Liver (tissue), 9 donors: Measurements from ENCODE around the gene ANOS1. TPM values are rescaled to one million over a fixed set of nuclear protein-coding genes. Genes with fewer than 3 reads are reported as not detected.

Experiments
- DNase-seq: peaks from one replicate; pipeline ENCODE4 v3.0.0-alpha.2; 2017; ENCODE audit warnings: low spot score
- H3K27ac ChIP-seq, 2 donors: one replicate each; pipeline ENCODE4 v1.7.0; 2013; ENCODE audit warnings: inconsistent platforms in 2 of 2, low read length in 2 of 2, control low read depth in 1 of 2, low read depth in 1 of 2, mild to moderate bottlenecking in 1 of 2
- H3K27me3 ChIP-seq, 4 donors: one replicate each; pipeline versions ENCODE4 v1.6.1 to v1.7.0; 2013; ENCODE audit warnings: low read length in 3 of 4, inconsistent platforms in 1 of 4, mild to moderate bottlenecking in 1 of 4, moderate library complexity in 1 of 4; ENCODE audit not compliant: control insufficient read depth in 4 of 4, insufficient read depth in 4 of 4
- H3K36me3 ChIP-seq, 4 donors: one replicate each; pipeline versions ENCODE4 v1.6.1 to v1.7.0; 2013; ENCODE audit warnings: low read length in 3 of 4, mild to moderate bottlenecking in 3 of 4, low read depth in 1 of 4, moderate library complexity in 1 of 4; ENCODE audit not compliant: control insufficient read depth in 4 of 4, insufficient read depth in 3 of 4
- H3K4me1 ChIP-seq, 4 donors: one replicate each; pipeline versions ENCODE4 v1.6.1 to v1.7.0; 2013; ENCODE audit warnings: low read length in 3 of 4, mild to moderate bottlenecking in 3 of 4, moderate library complexity in 1 of 4; ENCODE audit not compliant: control insufficient read depth in 4 of 4, insufficient read depth in 4 of 4
- H3K4me3 ChIP-seq, 3 donors: one replicate each; pipeline versions ENCODE4 v1.6.1 to v1.7.0; 2013; ENCODE audit warnings: low read length in 3 of 3, control low read depth in 1 of 3, low read depth in 1 of 3, mild to moderate bottlenecking in 1 of 3
- H3K9ac ChIP-seq, 2 donors: one replicate each; pipeline ENCODE4 v1.7.0; 2013; ENCODE audit warnings: low read length in 2 of 2, mild to moderate bottlenecking in 2 of 2, moderate library complexity in 2 of 2, control low read depth in 1 of 2, low read depth in 1 of 2
- H3K9me3 ChIP-seq, 4 donors: one replicate each; pipeline versions ENCODE4 v1.6.1 to v1.7.0; 2013; ENCODE audit warnings: low read length in 3 of 4; ENCODE audit not compliant: control insufficient read depth in 4 of 4
- ATF3 ChIP-seq: IDR thresholded peaks from 2 replicates; pipeline ENCODE4 v1.6.1; 2016; ENCODE audit warnings: antibody characterized with exemption
- CTCF ChIP-seq: fragments of 150-350 bp; IDR thresholded peaks from 2 replicates; pipeline ENCODE4 v1.5.1; 2017; ENCODE audit warnings: improper control_type of control experiment, low read depth, low read length; ENCODE audit not compliant: missing input control
- EGR1 ChIP-seq, 2 donors: IDR thresholded peaks; 2 replicates each; pipeline ENCODE4 v1.6.1; 2016 to 2018; ENCODE audit warnings: antibody characterized with exemption in 2 of 2, low read depth in 2 of 2
- FOXA1 ChIP-seq: IDR thresholded peaks from 2 replicates; pipeline ENCODE4 v1.6.1; 2016; ENCODE audit warnings: antibody characterized with exemption
- FOXA2 ChIP-seq: IDR thresholded peaks from 2 replicates; pipeline ENCODE4 v1.6.1; 2016; ENCODE audit warnings: antibody characterized with exemption
- GABPA ChIP-seq, 2 donors: IDR thresholded peaks in 1 of 2; conservative IDR thresholded peaks in 1 of 2; 2 replicates each; pipeline ENCODE4 v1.6.1; 2016; ENCODE audit warnings: antibody characterized with exemption in 2 of 2, mild to moderate bottlenecking in 1 of 2, moderate library complexity in 1 of 2
- HNF4A ChIP-seq, 2 donors: conservative IDR thresholded peaks; 2 replicates each; pipeline ENCODE4 v1.6.1; 2016; ENCODE audit warnings: antibody characterized with exemption in 2 of 2, mild to moderate bottlenecking in 2 of 2
- HNF4G ChIP-seq: IDR thresholded peaks from 2 replicates; pipeline ENCODE4 v1.6.1; 2016; ENCODE audit warnings: antibody characterized with exemption
- JUND ChIP-seq, 2 donors: IDR thresholded peaks; 2 replicates each; pipeline ENCODE4 v1.6.1; 2016; ENCODE audit warnings: antibody characterized with exemption in 2 of 2
- MAX ChIP-seq: IDR thresholded peaks from 2 replicates; pipeline ENCODE4 v1.6.1; 2016; ENCODE audit warnings: antibody characterized with exemption
- NR2F2 ChIP-seq: IDR thresholded peaks from 2 replicates; pipeline ENCODE4 v1.6.1; 2016; ENCODE audit warnings: antibody characterized with exemption
- RAD21 ChIP-seq, 2 donors: IDR thresholded peaks; 2 replicates each; pipeline ENCODE4 v1.6.1; 2016; ENCODE audit warnings: antibody characterized with exemption in 2 of 2, mild to moderate bottlenecking in 2 of 2
- REST ChIP-seq: IDR thresholded peaks from 2 replicates; pipeline ENCODE4 v1.6.1; 2016; ENCODE audit warnings: antibody characterized with exemption, mild to moderate bottlenecking
- RXRA ChIP-seq, 2 donors: IDR thresholded peaks; 2 replicates each; pipeline ENCODE4 v1.6.1; 2017 to 2018; ENCODE audit warnings: antibody characterized with exemption in 2 of 2, mild to moderate bottlenecking in 1 of 2
- SP1 ChIP-seq: IDR thresholded peaks from 2 replicates; pipeline ENCODE4 v1.6.1; 2018; ENCODE audit warnings: antibody characterized with exemption, mild to moderate bottlenecking
- YY1 ChIP-seq: IDR thresholded peaks from 2 replicates; pipeline ENCODE4 v1.6.1; 2016; ENCODE audit warnings: antibody characterized with exemption, mild to moderate bottlenecking
- ZBTB33 ChIP-seq: IDR thresholded peaks from 2 replicates; pipeline ENCODE4 v1.6.1; 2016; ENCODE audit warnings: antibody characterized with exemption
- WGBS: extraction: QIAGEN DNeasy Blood & Tissue Kit; methylation state at CpG from one replicate; pipeline ENCODE4 v1.1.7; 2013; 5-methylcytosine and 5-hydroxymethylcytosine counted together
- polyA plus RNA-seq, 2 donors: library from polyadenylated mRNA; stranded (reverse) in 1 of 2; unstranded in 1 of 2; fragments of 200-250 nt in 1 of 2; fragments of >200 nt in 1 of 2; fragmentation: Nextera tagmentation in 1 of 2; extraction: Ambion mirVana in 1 of 2; gene quantifications; one replicate each; pipeline versions ENCODE4 v1.2.1 to v1.2.3, GENCODE V29; 2013 to 2015
- total RNA-seq, 2 donors: library from RNA; depleted of rRNA; stranded (reverse); fragments of >200 nt; gene quantifications; one replicate each; pipeline ENCODE4 v1.2.3, GENCODE V29; 2014
- donor health status: healthy.
- donor health status: healthy.
- donor health status: healthy.
- donor health status: healthy.
- donor health status: healthy.

Gene ANOS1
- total and polyA plus RNA-seq, 4 donors: 0.08 to 1.6 (median 0.27) TPM

GRCh38 chrX:8668813-8669212 lies 63.1 kb downstream of the ANOS1 start:
- H3K4me3 ChIP-seq: no peak overlapping the region
- no peaks in the 10 kb centered on the region for H3K36me3 ChIP-seq
- DNase-seq: no peak
- TF ChIP-seq HNF4A (conservative IDR thresholded peaks at IDR 0.05) (no peak), FOXA2 (no peak), HNF4G (no peak), RAD21 (IDR thresholded peaks at IDR 0.05) (no peak)
- no peaks in the 10 kb centered on the region for H3K4me1 ChIP-seq
- H3K27me3 ChIP-seq: peaks cover 0 to 2% (median 0%) of the 10 kb centered on the region in 4 donors
- H3K27ac ChIP-seq: no peak overlapping the region
- 32% methylated on average over 8 of the region's 8 CpGs for WGBS
- no peak overlapping the region for H3K9ac ChIP-seq
- H3K9me3 ChIP-seq: no peaks in the 10 kb centered on the region

DNA sequence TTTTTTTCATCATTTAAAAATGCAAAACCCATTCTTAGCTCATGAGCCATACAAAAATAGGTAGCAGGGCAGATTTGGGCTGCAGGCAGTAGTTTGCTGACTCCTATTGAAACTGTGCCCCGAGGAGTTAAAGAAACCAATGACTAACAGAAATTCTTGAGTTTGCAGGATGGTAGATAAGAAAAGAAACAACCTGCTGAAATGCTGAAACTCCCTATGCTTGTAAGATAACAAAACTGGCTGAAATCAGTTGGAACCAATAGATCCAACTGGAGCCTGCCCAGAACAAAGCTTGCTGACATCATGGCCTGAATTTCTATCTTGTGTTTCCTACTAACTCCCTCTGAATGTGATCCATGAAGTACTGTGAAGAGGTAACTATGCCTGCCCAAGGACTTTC lies 68.6 kb downstream of the ANOS1 start:
- TF ChIP-seq MAX (no peak), EGR1 (IDR thresholded peaks at IDR 0.05; ENCODE audit: low read depth in 2 of 2) (no peak), CTCF (no peak), RAD21 (IDR thresholded peaks at IDR 0.05) (no peak), FOXA1 (no peak), HNF4A (conservative IDR thresholded peaks at IDR 0.05) (no peak), REST (no peak), ATF3 (no peak), RXRA (IDR thresholded peaks at IDR 0.05) (no peak), YY1 (no peak), GABPA (IDR thresholded peaks at IDR 0.05 in 1 of 2, conservative IDR thresholded peaks at IDR 0.05 in 1 of 2) (no peak), SP1 (no peak), NR2F2 (no peak), ZBTB33 (no peak), JUND (IDR thresholded peaks at IDR 0.05) (no peak), FOXA2 (no peak)
- 29% methylated on average over 1 of the region's 1 CpG for WGBS
- no peak for DNase-seq

More for the DNA sequence above, 68.6 kb downstream of the ANOS1 start:
- Histone ChIP-seq H3K27me3 (no peaks in the 10 kb centered on the region), H3K4me1 (no peaks in the 10 kb centered on the region), H3K36me3 (no peaks in the 10 kb centered on the region), H3K9me3 (no peaks in the 10 kb centered on the region), H3K9ac (no peak overlapping the region), H3K27ac (no peak overlapping the region), H3K4me3 (no peak overlapping the region)
